H1 (cell line): Measurements from ENCODE around the gene TFAP2A. TPM values are rescaled to one million over a fixed set of nuclear protein-coding genes. Genes with fewer than 3 reads are reported as not detected.

Experiments
- ASH2L ChIP-seq: fragments of 200-600, 300-600 bp; sonication (generic); IDR thresholded peaks from one replicate; pipeline ENCODE4 v1.7.1; 2017; ENCODE audit warnings: low read length
- ATF2 ChIP-seq: IDR thresholded peaks from 2 replicates; pipeline ENCODE4 v1.6.1; 2012; ENCODE audit warnings: low read length, inconsistent platforms
- ATF3 ChIP-seq: IDR thresholded peaks from 2 replicates; pipeline ENCODE4 v1.6.1; 2011; ENCODE audit warnings: low read depth, mild to moderate bottlenecking, low read length; ENCODE audit not compliant: insufficient read depth
- CEBPB ChIP-seq: IDR thresholded peaks from 2 replicates; pipeline ENCODE4 v1.6.1; 2012; ENCODE audit warnings: low read depth, low read length
- CHD2 ChIP-seq: IDR thresholded peaks from 2 replicates; pipeline ENCODE4 v1.6.1; 2012; ENCODE audit warnings: low read length, improper control_type of control experiment
- CTCF ChIP-seq, 3 experiments: IDR thresholded peaks; 1 replicate in 2 of 3; 2 replicates in 1 of 3; pipeline versions ENCODE4 v1.5.1 to v1.6.1; 2011; ENCODE audit warnings: low read length in 3 of 3, mild to moderate bottlenecking in 3 of 3, inconsistent platforms in 2 of 3, low read depth in 1 of 3, moderate library complexity in 1 of 3; ENCODE audit not compliant: insufficient read depth in 1 of 3; ENCODE audit errors: control extremely low read depth in 1 of 3
- EZH2 ChIP-seq: fragments of 200-600 bp; sonication (generic); IDR thresholded peaks from 2 replicates; pipeline ENCODE4 v1.7.1; 2012; ENCODE audit warnings: low read depth, mild to moderate bottlenecking, moderate library complexity, low read length, inconsistent platforms; ENCODE audit not compliant: severe bottlenecking
- FOSL1 ChIP-seq: IDR thresholded peaks from 2 replicates; pipeline ENCODE4 v1.6.1; 2011; ENCODE audit warnings: mild to moderate bottlenecking, low read depth, low read length, moderate library complexity; ENCODE audit not compliant: insufficient read depth
- HDAC6 ChIP-seq: IDR thresholded peaks from one replicate; pipeline ENCODE4 v1.7.1; 2012; ENCODE audit warnings: low read depth, mild to moderate bottlenecking, inconsistent platforms, low read length, moderate library complexity
- KDM1A ChIP-seq: fragments of 200-600, 300-600 bp; sonication (generic); IDR thresholded peaks from 2 replicates; pipeline ENCODE4 v1.7.1; 2016; ENCODE audit warnings: mild to moderate bottlenecking, low read length, borderline replicate concordance
- KDM4A ChIP-seq: IDR thresholded peaks from one replicate; pipeline ENCODE4 v1.7.1; 2012; ENCODE audit warnings: low read depth, mild to moderate bottlenecking, moderate library complexity, low read length, inconsistent platforms; ENCODE audit not compliant: severe bottlenecking
- MAFK ChIP-seq: IDR thresholded peaks from 2 replicates; pipeline ENCODE4 v1.6.1; 2012; ENCODE audit warnings: low read depth, mild to moderate bottlenecking, improper control_type of control experiment, low read length
- POLR2AphosphoS5 ChIP-seq: IDR thresholded peaks from 2 replicates; pipeline ENCODE4 v1.6.1; 2011; ENCODE audit warnings: low read depth, low read length
- POU5F1 ChIP-seq: IDR thresholded peaks from 2 replicates; pipeline ENCODE4 v1.6.1; 2011; ENCODE audit warnings: low read depth, mild to moderate bottlenecking, low read length, moderate library complexity
- RBBP5 ChIP-seq: IDR thresholded peaks from 2 replicates; pipeline ENCODE4 v1.7.1; 2012; ENCODE audit warnings: low read depth, mild to moderate bottlenecking, inconsistent platforms, low read length, moderate library complexity, borderline replicate concordance
- RFX5 ChIP-seq: IDR thresholded peaks from 2 replicates; pipeline ENCODE4 v1.6.1; 2011; ENCODE audit warnings: low read depth, low read length, improper control_type of control experiment, borderline replicate concordance
- RXRA ChIP-seq: IDR thresholded peaks from 2 replicates; pipeline ENCODE4 v1.6.1; 2011; ENCODE audit warnings: low read depth, mild to moderate bottlenecking, low read length, moderate library complexity; ENCODE audit not compliant: insufficient read depth
- SIRT6 ChIP-seq: IDR thresholded peaks from one replicate; pipeline ENCODE4 v1.7.1; 2012; ENCODE audit warnings: low read length, inconsistent platforms
- SP4 ChIP-seq: IDR thresholded peaks from 2 replicates; pipeline ENCODE4 v1.6.1; 2012; ENCODE audit warnings: low read length, inconsistent platforms
- USF2 ChIP-seq: IDR thresholded peaks from 2 replicates; pipeline ENCODE4 v1.6.1; 2011; ENCODE audit warnings: low read length, improper control_type of control experiment
- polyA plus RNA-seq, 7 experiments: library from polyadenylated mRNA; depleted of rRNA in 3 of 7; stranded (reverse) in 5 of 7; unstranded in 2 of 7; fragments of >200 nt in 5 of 7; fragments of 200-250 nt in 2 of 7; gene quantifications; 1 replicate in 5 of 7; 2 replicates in 1 of 7; 4 replicates in 1 of 7; pipeline versions ENCODE4 v1.2.1 to v1.2.3, GENCODE V29; 2011 to 2013; ENCODE audit warnings: missing spikeins in 2 of 7, mixed read lengths in 2 of 7
- total RNA-seq: library from RNA; stranded (reverse); fragmentation: NEBNext Ultra II Directional; extraction: Animal tissue kit (Norgen Biotek cat#: 25700); gene quantifications from 2 replicates; pipeline ENCODE4 v1.2.1, GENCODE V29; 2021

The TFAP2A gene
- total and polyA plus RNA-seq, 2 of the 8 experiments (the other 6 are each of a cell fraction or from before 2014, with no cell fraction given): 0.23 TPM; not detected in 1

GRCh38 chr6:10411971-10412460 lies 2.9 kb downstream of the TFAP2A start (continued):
- TF ChIP-seq USF2: no peak
- no peak for TF ChIP-seq HDAC6
- TF ChIP-seq FOSL1: no peak
- no peak for TF ChIP-seq POLR2AphosphoS5
- no peak for TF ChIP-seq RFX5
- TF ChIP-seq POU5F1: no peak
- no peak for TF ChIP-seq MAFK
- peak; percentile 40 for TF ChIP-seq EZH2
- no peak for TF ChIP-seq SP4
- TF ChIP-seq SIRT6: no peak
- TF ChIP-seq KDM4A: peak; percentile 13
- peak; percentile 34; the same call in 1 of the 2 replicates for TF ChIP-seq KDM1A
- TF ChIP-seq ASH2L: peak; percentile 65
- TF ChIP-seq ATF3: no peak
- no peak for TF ChIP-seq RXRA
- no peak for TF ChIP-seq CHD2
- no peak for TF ChIP-seq CEBPB
- TF ChIP-seq CTCF (IDR thresholded peaks at IDR 0.05; ENCODE audit: control extremely low read depth in 1 of 3, insufficient read depth in 1 of 3, low read depth in 1 of 3, low read length in 3 of 3): no peak
- TF ChIP-seq RBBP5: no peak
- no peak for TF ChIP-seq ATF2
